ENCODE measurements around the gene CEP83.

Gene CEP83

GRCh38 chr12:94304012-94304411, 155.7 kb downstream of the CEP83 start:
- peaks cover 6% of the 10 kb centered on the region; the same call in 1 of the 2 replicates for H3K27me3 ChIP-seq (ENCODE audit: low read depth, low read length)
- peaks cover 21% of the 10 kb centered on the region for H3K4me1 ChIP-seq (ENCODE audit: low read length)
- H3K9me3 ChIP-seq (ENCODE audit: insufficient read depth, low read length) = no peaks in the 10 kb centered on the region
- H3K4me2 ChIP-seq (ENCODE audit: low read length) = no peak overlapping the region
- H3K9ac ChIP-seq (ENCODE audit: low read length) = no peak overlapping the region
- H3K27ac ChIP-seq (ENCODE audit: low read length) = no peak overlapping the region
- peaks cover 63% of the 10 kb centered on the region for H3K36me3 ChIP-seq (replicated peaks; ENCODE audit: low read depth, low read length)
- no peak overlapping the region for H2AFZ ChIP-seq (ENCODE audit: low read depth, low read length)
- no peak for TF ChIP-seq EZH2phosphoT487 (IDR thresholded peaks at IDR 0.05; ENCODE audit: low read depth)
- TF ChIP-seq, protein P1, sequence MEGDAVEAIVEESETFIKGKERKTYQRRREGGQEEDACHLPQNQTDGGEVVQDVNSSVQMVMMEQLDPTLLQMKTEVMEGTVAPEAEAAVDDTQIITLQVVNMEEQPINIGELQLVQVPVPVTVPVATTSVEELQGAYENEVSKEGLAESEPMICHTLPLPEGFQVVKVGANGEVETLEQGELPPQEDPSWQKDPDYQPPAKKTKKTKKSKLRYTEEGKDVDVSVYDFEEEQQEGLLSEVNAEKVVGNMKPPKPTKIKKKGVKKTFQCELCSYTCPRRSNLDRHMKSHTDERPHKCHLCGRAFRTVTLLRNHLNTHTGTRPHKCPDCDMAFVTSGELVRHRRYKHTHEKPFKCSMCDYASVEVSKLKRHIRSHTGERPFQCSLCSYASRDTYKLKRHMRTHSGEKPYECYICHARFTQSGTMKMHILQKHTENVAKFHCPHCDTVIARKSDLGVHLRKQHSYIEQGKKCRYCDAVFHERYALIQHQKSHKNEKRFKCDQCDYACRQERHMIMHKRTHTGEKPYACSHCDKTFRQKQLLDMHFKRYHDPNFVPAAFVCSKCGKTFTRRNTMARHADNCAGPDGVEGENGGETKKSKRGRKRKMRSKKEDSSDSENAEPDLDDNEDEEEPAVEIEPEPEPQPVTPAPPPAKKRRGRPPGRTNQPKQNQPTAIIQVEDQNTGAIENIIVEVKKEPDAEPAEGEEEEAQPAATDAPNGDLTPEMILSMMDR (IDR thresholded peaks at IDR 0.05; ENCODE audit: low read depth, low read length) = no peak
- H3K4me3 ChIP-seq (ENCODE audit: low read length) = no peak overlapping the region
- peaks cover 12% of the 10 kb centered on the region for H4K20me1 ChIP-seq (ENCODE audit: insufficient read depth, low read length)
- H3K79me2 ChIP-seq (ENCODE audit: low read length) = no peaks in the 10 kb centered on the region

- Histone ChIP-seq H3K36me3 (replicated peaks; ENCODE audit: low read depth, low read length) (peaks cover 40% of the 10 kb centered on the region), H3K27ac (ENCODE audit: low read length) (no peak overlapping the region), H3K27me3 (ENCODE audit: low read depth, low read length) (no peaks in the 10 kb centered on the region)
These were observed 159.8 kb downstream of the CEP83 start for GRCh38 chr12:94299846-94300245.

GRCh38 chr12:94297876-94298505, 161.7 kb downstream of the CEP83 start:
- no peak overlapping the region for H3K27ac ChIP-seq (ENCODE audit: low read length)
- H3K9me3 ChIP-seq (ENCODE audit: insufficient read depth, low read length) = no peaks in the 10 kb centered on the region
- no peak for TF ChIP-seq EZH2phosphoT487 (IDR thresholded peaks at IDR 0.05; ENCODE audit: low read depth)
- TF ChIP-seq, protein P1 (IDR thresholded peaks at IDR 0.05; ENCODE audit: low read depth, low read length) = no peak
- no peaks in the 10 kb centered on the region for H3K27me3 ChIP-seq (ENCODE audit: low read depth, low read length)
- H3K4me3 ChIP-seq (ENCODE audit: low read length) = no peak overlapping the region
- no peaks in the 10 kb centered on the region for H4K20me1 ChIP-seq (ENCODE audit: insufficient read depth, low read length)
- H3K36me3 ChIP-seq (replicated peaks; ENCODE audit: low read depth, low read length) = peaks cover 28% of the 10 kb centered on the region
- H3K9ac ChIP-seq (ENCODE audit: low read length) = no peak overlapping the region
- H3K4me1 ChIP-seq (ENCODE audit: low read length) = no peaks in the 10 kb centered on the region
- H3K4me2 ChIP-seq (ENCODE audit: low read length) = no peak overlapping the region
- H2AFZ ChIP-seq (ENCODE audit: low read depth, low read length) = no peak overlapping the region
- H3K79me2 ChIP-seq (ENCODE audit: low read length) = no peaks in the 10 kb centered on the region

More at GRCh38 chr12:94299846-94300245, 159.8 kb downstream of the CEP83 start:
- peaks cover 2% of the 10 kb centered on the region; the same call in 1 of the 2 replicates for H3K4me1 ChIP-seq (ENCODE audit: low read length)
- no peaks in the 10 kb centered on the region for H3K9me3 ChIP-seq (ENCODE audit: insufficient read depth, low read length)
- H3K4me2 ChIP-seq (ENCODE audit: low read length) = no peak overlapping the region
- H3K79me2 ChIP-seq (ENCODE audit: low read length) = no peaks in the 10 kb centered on the region
- H4K20me1 ChIP-seq (ENCODE audit: insufficient read depth, low read length) = no peaks in the 10 kb centered on the region
- H3K4me3 ChIP-seq (ENCODE audit: low read length) = no peak overlapping the region
- no peak overlapping the region for H2AFZ ChIP-seq (ENCODE audit: low read depth, low read length)
- TF ChIP-seq, protein P1 (IDR thresholded peaks at IDR 0.05; ENCODE audit: low read depth, low read length) = no peak
- no peak for TF ChIP-seq EZH2phosphoT487 (IDR thresholded peaks at IDR 0.05; ENCODE audit: low read depth)
- H3K9ac ChIP-seq (ENCODE audit: low read length) = no peak overlapping the region

GRCh38 chr12:94297096-94297699, 162.5 kb downstream of the CEP83 start:
- Histone ChIP-seq H3K36me3 (replicated peaks; ENCODE audit: low read depth, low read length) (peaks cover 22% of the 10 kb centered on the region), H3K27me3 (ENCODE audit: low read depth, low read length) (no peaks in the 10 kb centered on the region), H3K9ac (ENCODE audit: low read length) (no peak overlapping the region), H3K4me3 (ENCODE audit: low read length) (no peak overlapping the region), H4K20me1 (ENCODE audit: insufficient read depth, low read length) (no peaks in the 10 kb centered on the region), H3K9me3 (ENCODE audit: insufficient read depth, low read length) (no peaks in the 10 kb centered on the region), H3K4me1 (ENCODE audit: low read length) (no peaks in the 10 kb centered on the region), H3K4me2 (ENCODE audit: low read length) (no peak overlapping the region), H2AFZ (ENCODE audit: low read depth, low read length) (no peak overlapping the region), H3K79me2 (ENCODE audit: low read length) (no peaks in the 10 kb centered on the region), H3K27ac (ENCODE audit: low read length) (no peak overlapping the region)
- TF ChIP-seq, protein P1 (IDR thresholded peaks at IDR 0.05; ENCODE audit: low read depth, low read length) = no peak
- TF ChIP-seq EZH2phosphoT487 (IDR thresholded peaks at IDR 0.05; ENCODE audit: low read depth) = no peak
